22Rv1 (cell line): Measurements from ENCODE around the gene SYT8.
"Not testable (repeated sequence)": the region's sequence is repeated elsewhere in the genome, so short reads cannot be mapped to it uniquely, and the experiment has no call there.

Experiments
- ZFX ChIP-seq: fragments of 450-650 bp; IDR thresholded peaks from 2 replicates; pipeline ENCODE4 v1.6.1; 2017; ENCODE audit warnings: antibody characterized with exemption, borderline replicate concordance
- TF ChIP-seq, protein P1 (sequence below): fragments of 450-650 bp; IDR thresholded peaks from 2 replicates; pipeline ENCODE4 v1.5.1; 2017; ENCODE audit warnings: mild to moderate bottlenecking

DNA sequence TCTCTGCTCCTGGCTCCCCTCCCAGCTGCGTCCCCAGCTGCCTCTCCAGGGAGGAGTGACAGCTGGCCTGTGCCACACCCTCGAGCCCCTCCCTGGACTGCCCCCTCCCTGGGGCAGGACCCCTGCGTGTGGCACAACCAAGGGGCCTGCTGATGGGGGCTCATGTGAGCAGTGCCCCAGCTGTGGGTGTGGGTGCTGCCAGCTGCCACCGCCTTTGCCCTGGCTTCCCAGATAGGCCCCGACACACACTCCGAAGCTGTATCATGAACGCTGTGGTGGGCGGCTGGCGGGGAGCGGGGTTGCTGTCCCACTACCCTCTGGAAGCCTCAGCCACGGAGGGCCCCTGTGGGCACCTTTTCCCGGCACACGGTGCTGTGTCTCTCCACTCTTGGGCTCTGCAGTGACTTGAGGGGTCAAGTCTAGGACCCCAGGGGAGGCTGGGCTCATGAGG lies 41.1 kb downstream of the SYT8 start:
- TF ChIP-seq, protein P1, sequence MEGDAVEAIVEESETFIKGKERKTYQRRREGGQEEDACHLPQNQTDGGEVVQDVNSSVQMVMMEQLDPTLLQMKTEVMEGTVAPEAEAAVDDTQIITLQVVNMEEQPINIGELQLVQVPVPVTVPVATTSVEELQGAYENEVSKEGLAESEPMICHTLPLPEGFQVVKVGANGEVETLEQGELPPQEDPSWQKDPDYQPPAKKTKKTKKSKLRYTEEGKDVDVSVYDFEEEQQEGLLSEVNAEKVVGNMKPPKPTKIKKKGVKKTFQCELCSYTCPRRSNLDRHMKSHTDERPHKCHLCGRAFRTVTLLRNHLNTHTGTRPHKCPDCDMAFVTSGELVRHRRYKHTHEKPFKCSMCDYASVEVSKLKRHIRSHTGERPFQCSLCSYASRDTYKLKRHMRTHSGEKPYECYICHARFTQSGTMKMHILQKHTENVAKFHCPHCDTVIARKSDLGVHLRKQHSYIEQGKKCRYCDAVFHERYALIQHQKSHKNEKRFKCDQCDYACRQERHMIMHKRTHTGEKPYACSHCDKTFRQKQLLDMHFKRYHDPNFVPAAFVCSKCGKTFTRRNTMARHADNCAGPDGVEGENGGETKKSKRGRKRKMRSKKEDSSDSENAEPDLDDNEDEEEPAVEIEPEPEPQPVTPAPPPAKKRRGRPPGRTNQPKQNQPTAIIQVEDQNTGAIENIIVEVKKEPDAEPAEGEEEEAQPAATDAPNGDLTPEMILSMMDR = not testable (repeated sequence)
- TF ChIP-seq ZFX = not testable (repeated sequence)
